K562 (cell line): ENCODE results near the gene SLC9A1. TPM values are rescaled to one million over a fixed set of nuclear protein-coding genes. Genes with fewer than 3 reads are reported as not detected.

Experiments
- E2F6 ChIP-seq, 2 experiments: IDR thresholded peaks; 2 replicates each; pipeline ENCODE4 v1.6.1; 2011; ENCODE audit warnings: borderline replicate concordance in 1 of 2, control low read depth in 1 of 2, low read depth in 1 of 2, low read length in 1 of 2, mild to moderate bottlenecking in 1 of 2, mixed read lengths in 1 of 2, moderate library complexity in 1 of 2; ENCODE audit not compliant: insufficient read depth in 1 of 2, insufficient read length in 1 of 2, poor library complexity in 1 of 2, severe bottlenecking in 1 of 2; ENCODE audit errors: extremely low read depth in 1 of 2
- MAFK ChIP-seq: IDR thresholded peaks from 2 replicates; pipeline ENCODE4 v1.6.1; 2011; ENCODE audit warnings: low read length, improper control_type of control experiment
- MNT ChIP-seq, 2 experiments: fragments of 450-650 bp; conservative IDR thresholded peaks; 2 replicates each; pipeline ENCODE4 v1.6.1; 2017; ENCODE audit warnings: mild to moderate bottlenecking in 2 of 2, moderate library complexity in 2 of 2
- SMAD4 ChIP-seq: fragments of 250-450 bp; sonication (Bioruptor Pico); conservative IDR thresholded peaks from 2 replicates; pipeline ENCODE4 v1.8.0; 2021; ENCODE audit warnings: inconsistent platforms, mild to moderate bottlenecking, moderate library complexity
- TAF15 ChIP-seq: fragments of 200-400 bp; formaldehyde crosslinking; IDR thresholded peaks from 2 replicates; pipeline ENCODE4 v1.6.1; 2017; ENCODE audit warnings: mild to moderate bottlenecking, low read depth, low read length, moderate library complexity
- THRA ChIP-seq: fragments of 450-650 bp; IDR thresholded peaks from 2 replicates; pipeline ENCODE4 v1.6.1; 2017; ENCODE audit warnings: mild to moderate bottlenecking, moderate library complexity
- ZNF263 ChIP-seq: sonication (generic); formaldehyde crosslinking; IDR thresholded peaks from 2 replicates; pipeline ENCODE4 v1.8.0; 2022; ENCODE audit warnings: mild to moderate bottlenecking, missing genetic modification reagents, borderline replicate concordance
- polyA plus RNA-seq, 8 experiments: library from polyadenylated mRNA; depleted of rRNA in 4 of 8; stranded (reverse) in 5 of 8; unstranded in 3 of 8; fragments of >200 nt; fragmentation: Nextera tagmentation in 2 of 8; fragmentation: Illumina TruSeq in 1 of 8; extraction: Ambion mirVana in 2 of 8; extraction: Trizol in 1 of 8; gene quantifications; 2 replicates each; pipeline versions ENCODE4 v1.2.1 to v1.2.3, GENCODE V29; 2011 to 2014; ENCODE audit warnings: inconsistent platforms in 1 of 8, missing spikeins in 1 of 8
- total RNA-seq, 7 experiments: library from RNA; depleted of rRNA in 6 of 7; stranded (reverse); fragments of >200 nt in 6 of 7; fragmentation: Illumina TruSeq in 2 of 7; extraction: Trizol in 2 of 7; gene quantifications; 2 replicates each; pipeline versions ENCODE4 v1.2.1 to v1.2.3, GENCODE V29; 2011 to 2021; ENCODE audit warnings: low replicate concordance in 1 of 7
- TF ChIP-seq, protein P1 (sequence below): sonication (generic); formaldehyde crosslinking; IDR thresholded peaks from 2 replicates; pipeline ENCODE4 v1.9.0; 2022; ENCODE audit warnings: mild to moderate bottlenecking, missing genetic modification reagents

The SLC9A1 gene
- total and polyA plus RNA-seq, 9 of the 15 experiments (the other 6 are each of a cell fraction or from before 2014, with no cell fraction given) = 0.59 to 14.4 (median 2.0) TPM

DNA sequence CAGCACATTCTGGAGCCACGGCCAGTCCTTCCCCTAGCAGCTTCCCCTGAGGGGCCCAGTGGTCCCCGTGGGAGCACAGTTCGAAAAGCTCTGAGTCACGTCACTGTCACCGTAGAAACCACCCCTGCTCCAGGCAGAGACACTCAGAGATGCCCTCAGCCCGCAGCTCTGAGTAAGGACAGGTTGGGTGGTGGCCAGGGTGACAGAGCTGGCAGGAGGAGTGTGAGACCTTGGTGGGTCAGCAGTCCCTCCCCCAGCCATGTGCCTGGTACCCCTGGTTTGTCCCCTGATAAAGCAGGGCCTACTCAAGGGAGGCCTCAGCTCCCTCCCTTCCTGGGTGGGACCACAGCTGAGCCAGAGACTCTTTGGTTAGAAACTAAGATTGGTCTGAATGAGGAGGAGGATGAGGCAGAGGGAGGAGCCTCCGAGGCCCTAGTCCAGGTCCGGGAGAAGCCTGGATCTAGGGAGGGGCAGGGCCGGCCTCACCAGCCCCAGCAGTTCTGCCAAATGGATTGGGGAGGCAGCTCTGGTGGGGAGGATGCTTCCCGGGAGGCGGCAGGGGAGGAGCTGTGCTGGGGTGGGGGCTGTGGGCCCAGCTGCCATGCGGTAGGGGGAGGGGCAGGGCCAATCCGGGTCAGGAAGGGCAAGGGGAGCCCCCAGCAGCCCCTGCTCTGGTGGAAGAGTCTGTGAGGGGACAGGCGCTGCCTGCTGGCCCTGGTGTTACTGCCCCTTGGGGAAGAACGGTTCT, 55.2 kb downstream of the SLC9A1 start (continued):
- TF ChIP-seq MNT (conservative IDR thresholded peaks at IDR 0.05) (no peak), THRA (no peak), MAFK (0 out of 2 replicates have a peak, but pooled peaks have one; percentile 23), ZNF263 (CRISPR knock-in tag) (peak; percentile 76), TAF15 (no peak), E2F6 (IDR thresholded peaks at IDR 0.05; ENCODE audit: borderline replicate concordance in 1 of 2, extremely low read depth in 1 of 2, insufficient read depth in 1 of 2, insufficient read length in 1 of 2, low read depth in 1 of 2, low read length in 1 of 2, poor library complexity in 1 of 2, severe bottlenecking in 1 of 2) (peak in 1 of 2 experiments; percentile 6), SMAD4 (CRISPR knock-in tag) (0 out of 2 replicates have a peak, but pooled peaks have one; percentile 9)
- TF ChIP-seq, protein P1, sequence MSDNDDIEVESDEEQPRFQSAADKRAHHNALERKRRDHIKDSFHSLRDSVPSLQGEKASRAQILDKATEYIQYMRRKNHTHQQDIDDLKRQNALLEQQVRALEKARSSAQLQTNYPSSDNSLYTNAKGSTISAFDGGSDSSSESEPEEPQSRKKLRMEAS (CRISPR knock-in tag) = peak; percentile 14
